ENCODE results near the gene LYST. TPM values are rescaled to one million over a fixed set of nuclear protein-coding genes. Genes with fewer than 3 reads are reported as not detected.
A peak's percentile ranks its signal among the peaks of the same experiment; 100 is the strongest.

The LYST gene
- total RNA-seq, 1 experiment from 2014 or later, result 4.8 TPM

- H3K27me3 ChIP-seq (ENCODE audit: low read length), result no peaks in the 10 kb centered on the region
- DNase-seq (peak; percentile 88), ATAC-seq (peak; percentile 83)
- H2AFZ ChIP-seq (ENCODE audit: low read length), result peak overlapping the region; percentile 25; the same call in 1 of the 2 replicates
- peak overlapping the region; percentile 27 for H3K27ac ChIP-seq (ENCODE audit: low read length)
- H3K4me2 ChIP-seq (ENCODE audit: low read length), result peak overlapping the region; percentile 38
- H3K79me2 ChIP-seq (ENCODE audit: low read length), result no peaks in the 10 kb centered on the region
- no peaks in the 10 kb centered on the region for H3K9me3 ChIP-seq (ENCODE audit: low read length)
- H3K4me1 ChIP-seq (ENCODE audit: insufficient read depth, low read length), result peaks cover 15% of the 10 kb centered on the region
- ChIA-PET CTCF (no interaction called here), POLR2A (ENCODE audit: unreplicated experiment) (no interaction called here)
- BruUV-seq (replicated peaks), result no TSS peak
- TF ChIP-seq CTCF (conservative IDR thresholded peaks at IDR 0.05; ENCODE audit: low read depth, low read length) (no peak), EZH2phosphoT487 (IDR thresholded peaks at IDR 0.05; ENCODE audit: borderline replicate concordance, low read length) (no peak), EZH2 (IDR thresholded peaks at IDR 0.05; ENCODE audit: low read length, unreplicated experiment) (no peak)
- intact Hi-C loops (cut with micrococcal nuclease), result no loop called here
- H4K20me1 ChIP-seq (ENCODE audit: low read length), result no peaks in the 10 kb centered on the region
- no peaks in the 10 kb centered on the region for H3K9me2 ChIP-seq (replicated peaks; ENCODE audit: low read length)
- H3F3A ChIP-seq (ENCODE audit: low read length, unreplicated experiment), result no peaks in the 10 kb centered on the region
- no peaks in the 10 kb centered on the region for H3K36me3 ChIP-seq (ENCODE audit: low read depth, low read length)
- peak overlapping the region; percentile 4; the same call in 1 of the 2 replicates for H3K4me3 ChIP-seq (ENCODE audit: low read length)
- no peak overlapping the region for H3K9ac ChIP-seq (ENCODE audit: low read length)
These were observed 16.7 kb upstream of the LYST start for GRCh38 chr1:235883261-235883927.

- no peak overlapping the region for H3K9ac ChIP-seq (ENCODE audit: low read length)
- H3K9me3 ChIP-seq (ENCODE audit: low read length), result no peaks in the 10 kb centered on the region
- no peak for TF ChIP-seq EZH2phosphoT487 (IDR thresholded peaks at IDR 0.05; ENCODE audit: borderline replicate concordance, low read length)
- TF ChIP-seq CTCF (conservative IDR thresholded peaks at IDR 0.05; ENCODE audit: low read depth, low read length), result no peak
- no peak for TF ChIP-seq EZH2 (IDR thresholded peaks at IDR 0.05; ENCODE audit: low read length, unreplicated experiment)
- H3K4me2 ChIP-seq (ENCODE audit: low read length), result peak overlapping the region; percentile 38
- no TSS peak for BruUV-seq (replicated peaks)
- H3K27me3 ChIP-seq (ENCODE audit: low read length), result no peaks in the 10 kb centered on the region
- peak overlapping the region; percentile 27 for H3K27ac ChIP-seq (ENCODE audit: low read length)
- no peaks in the 10 kb centered on the region for H3F3A ChIP-seq (ENCODE audit: low read length, unreplicated experiment)
- CTCF ChIA-PET, result no interaction called here
- DNase-seq (no peak), ATAC-seq (no peak)
- no peak overlapping the region; the same call in 1 of the 2 replicates for H3K4me3 ChIP-seq (ENCODE audit: low read length)
- H3K9me2 ChIP-seq (replicated peaks; ENCODE audit: low read length), result no peaks in the 10 kb centered on the region
- no peaks in the 10 kb centered on the region for H3K36me3 ChIP-seq (ENCODE audit: low read depth, low read length)
- H4K20me1 ChIP-seq (ENCODE audit: low read length), result no peaks in the 10 kb centered on the region
- POLR2A ChIA-PET (ENCODE audit: unreplicated experiment), result no interaction called here
- H3K79me2 ChIP-seq (ENCODE audit: low read length), result no peaks in the 10 kb centered on the region
- peaks cover 15% of the 10 kb centered on the region for H3K4me1 ChIP-seq (ENCODE audit: insufficient read depth, low read length)
- intact Hi-C loops (cut with micrococcal nuclease), result no loop called here
- peak overlapping the region; percentile 25; the same call in 1 of the 2 replicates for H2AFZ ChIP-seq (ENCODE audit: low read length)
These were observed 16.1 kb upstream of the LYST start for GRCh38 chr1:235882816-235883215.

GRCh38 chr1:235881930-235882700 is 15.4 kb upstream of the LYST start:
- Histone ChIP-seq H2AFZ (ENCODE audit: low read length) (no peak overlapping the region), H3K9ac (ENCODE audit: low read length) (no peak overlapping the region), H3K36me3 (ENCODE audit: low read depth, low read length) (no peaks in the 10 kb centered on the region), H3K4me3 (ENCODE audit: low read length) (no peak overlapping the region), H3K4me1 (ENCODE audit: insufficient read depth, low read length) (peaks cover 15% of the 10 kb centered on the region), H3K27me3 (ENCODE audit: low read length) (no peaks in the 10 kb centered on the region), H3K4me2 (ENCODE audit: low read length) (no peak overlapping the region), H3K27ac (ENCODE audit: low read length) (no peak overlapping the region), H3K9me3 (ENCODE audit: low read length) (no peaks in the 10 kb centered on the region), H3K79me2 (ENCODE audit: low read length) (no peaks in the 10 kb centered on the region), H3K9me2 (replicated peaks; ENCODE audit: low read length) (no peaks in the 10 kb centered on the region), H3F3A (ENCODE audit: low read length, unreplicated experiment) (no peaks in the 10 kb centered on the region), H4K20me1 (ENCODE audit: low read length) (no peaks in the 10 kb centered on the region)
- ChIA-PET CTCF (no interaction called here), POLR2A (ENCODE audit: unreplicated experiment) (no interaction called here)
- no TSS peak for BruUV-seq (replicated peaks)
- no peak for ATAC-seq
- TF ChIP-seq EZH2phosphoT487 (IDR thresholded peaks at IDR 0.05; ENCODE audit: borderline replicate concordance, low read length) (no peak), CTCF (conservative IDR thresholded peaks at IDR 0.05; ENCODE audit: low read depth, low read length) (no peak), EZH2 (IDR thresholded peaks at IDR 0.05; ENCODE audit: low read length, unreplicated experiment) (no peak)
- intact Hi-C loops (cut with micrococcal nuclease), result no loop called here
- no peak for DNase-seq
